Activated CD8-positive, alpha-beta memory T cell treated with anti-CD3 and anti-CD28 coated beads, Interleukin-2, amount 50 U/mL, for 1 hour (primary cell): Measurements from ENCODE around the gene COL21A1.

Source experiments
- DNase-seq: peaks from one replicate; pipeline ENCODE4 v3.0.0-alpha.2; 2020; ENCODE audit errors: extremely low read depth

Gene COL21A1

DNA sequence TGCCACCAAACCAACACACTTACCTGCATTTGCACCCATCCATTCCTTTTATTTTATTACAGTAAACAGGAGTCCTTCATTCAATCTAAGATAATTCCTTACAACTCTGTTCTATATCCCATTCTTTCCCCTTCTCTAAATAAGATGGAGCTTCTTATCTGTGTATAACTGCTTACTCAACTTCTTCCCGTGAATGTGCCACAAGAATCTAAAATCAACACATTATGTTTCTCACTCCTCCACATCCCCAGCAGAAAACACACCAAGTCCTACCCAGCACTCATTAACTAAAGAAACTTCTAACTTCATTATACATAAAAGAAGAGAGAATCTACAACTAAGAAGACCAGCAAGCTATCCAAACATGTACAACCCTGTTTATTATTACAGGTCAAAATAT, 141.1 kb downstream of the COL21A1 start:
- DNase-seq = no peak

DNA sequence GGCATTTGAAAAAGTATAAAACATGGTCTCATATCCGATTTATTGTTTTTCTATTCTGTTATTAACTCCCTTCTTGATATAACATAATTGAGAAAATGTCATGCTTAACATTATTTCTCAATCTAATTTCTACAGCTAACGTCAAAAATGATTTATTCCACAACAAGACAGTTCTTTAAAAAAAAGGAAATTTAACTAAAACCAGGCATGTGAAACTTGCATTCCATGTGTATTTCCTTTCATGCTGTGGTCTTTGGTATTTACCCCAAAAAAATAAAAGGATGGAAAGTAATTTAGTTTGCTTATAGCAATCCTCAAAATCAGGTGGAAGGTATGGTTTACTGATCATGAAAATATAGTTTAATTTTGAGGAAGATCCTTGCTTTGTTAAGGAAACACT, 142.8 kb downstream of the COL21A1 start:
- DNase-seq = no peak

GRCh38 chr6:56102216-56102615, 145.2 kb downstream of the COL21A1 start:
- DNase-seq = no peak

DNA sequence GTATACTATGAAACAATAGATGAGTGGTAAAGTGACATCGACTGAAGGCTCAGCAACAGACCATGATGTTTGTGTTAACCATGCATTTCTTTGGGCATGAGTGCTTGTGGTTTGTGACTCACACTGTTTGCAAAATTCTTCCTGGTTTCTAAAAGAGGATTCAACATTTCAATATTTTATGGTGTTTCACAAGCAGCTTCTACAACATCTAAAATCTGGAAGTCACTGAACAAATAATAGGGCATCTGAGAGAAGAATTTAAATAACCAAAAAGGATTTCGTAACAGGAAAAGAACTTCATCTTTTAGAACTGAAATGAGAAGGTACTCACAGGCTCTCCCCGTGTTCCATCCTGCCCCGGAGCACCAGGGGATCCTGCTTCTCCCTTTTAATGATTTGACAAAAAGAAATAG, 146.2 kb downstream of the COL21A1 start:
- no peak for DNase-seq

DNA sequence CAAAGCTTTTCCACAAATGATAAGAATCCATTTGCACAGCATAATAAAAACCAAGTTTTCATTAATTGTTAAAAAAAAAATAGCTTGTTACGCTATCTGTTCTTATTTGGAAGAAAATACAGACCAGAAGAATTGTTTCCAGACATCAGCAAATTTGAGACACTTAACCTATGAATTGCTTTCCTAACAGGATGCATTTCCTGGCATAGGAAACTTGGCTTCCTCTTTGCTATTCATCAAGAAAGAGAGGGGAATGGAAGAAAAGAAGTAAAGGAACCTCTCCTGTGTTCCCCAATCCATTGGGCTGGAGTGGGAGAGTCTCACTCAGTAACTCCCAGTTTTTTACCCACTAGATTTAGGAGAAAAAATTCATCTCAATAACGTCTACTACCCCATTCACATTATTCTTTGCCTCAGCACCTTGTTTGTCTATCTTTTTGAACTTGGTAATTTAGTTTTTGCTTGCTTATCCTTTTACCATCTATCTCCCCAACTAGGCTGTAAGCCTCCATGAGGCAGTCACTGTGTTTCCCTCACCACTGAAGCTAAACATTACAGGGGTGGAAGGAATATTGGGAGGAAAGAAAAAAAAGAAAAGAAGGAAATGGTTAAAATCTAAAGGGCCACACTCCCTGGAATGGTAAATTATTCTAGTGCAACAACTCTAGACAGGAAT, 150.3 kb downstream of the COL21A1 start:
- DNase-seq = no peak

DNA sequence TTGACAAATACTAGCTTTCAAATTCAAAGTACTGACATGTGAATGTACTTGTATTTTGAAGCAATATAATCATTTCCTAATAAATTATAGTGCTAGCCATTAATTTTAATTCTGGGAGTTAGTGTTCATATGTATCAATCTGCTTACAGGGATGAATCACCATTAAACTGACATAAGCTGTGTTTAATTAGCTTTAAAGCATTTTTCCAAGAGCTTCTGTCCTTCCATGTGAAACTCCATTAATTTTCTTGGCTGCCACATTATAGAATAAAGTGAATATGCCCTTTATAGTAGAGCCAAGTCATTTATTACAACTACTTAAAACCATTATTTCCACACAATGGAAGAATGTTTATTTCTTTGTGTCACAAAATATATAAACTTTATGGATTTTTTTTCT, 150.8 kb downstream of the COL21A1 start:
- no peak for DNase-seq

DNA sequence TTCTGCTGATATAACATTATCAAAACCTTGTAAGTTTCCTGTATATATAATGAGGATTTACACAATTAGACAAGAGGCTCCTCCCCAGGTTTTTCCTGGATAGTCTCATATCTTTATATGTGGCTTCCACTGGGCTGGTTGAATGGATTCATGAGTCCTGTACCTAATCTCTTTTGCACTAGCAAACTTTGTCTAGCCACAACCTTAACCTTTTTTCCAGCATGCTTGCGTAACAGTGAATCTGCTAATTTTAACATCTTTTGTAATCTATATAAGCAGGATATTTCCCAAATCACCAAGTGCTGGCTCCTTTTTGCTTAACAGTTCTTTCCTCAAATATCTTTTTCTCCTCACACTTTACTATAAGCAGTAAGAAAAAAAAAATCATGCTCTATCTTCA, 153.6 kb downstream of the COL21A1 start:
- no peak for DNase-seq

GRCh38 chr6:56091159-56091869, 156.1 kb downstream of the COL21A1 start:
- no peak for DNase-seq

GRCh38 chr6:56088641-56089040, 158.7 kb downstream of the COL21A1 start:
- no peak for DNase-seq

DNA sequence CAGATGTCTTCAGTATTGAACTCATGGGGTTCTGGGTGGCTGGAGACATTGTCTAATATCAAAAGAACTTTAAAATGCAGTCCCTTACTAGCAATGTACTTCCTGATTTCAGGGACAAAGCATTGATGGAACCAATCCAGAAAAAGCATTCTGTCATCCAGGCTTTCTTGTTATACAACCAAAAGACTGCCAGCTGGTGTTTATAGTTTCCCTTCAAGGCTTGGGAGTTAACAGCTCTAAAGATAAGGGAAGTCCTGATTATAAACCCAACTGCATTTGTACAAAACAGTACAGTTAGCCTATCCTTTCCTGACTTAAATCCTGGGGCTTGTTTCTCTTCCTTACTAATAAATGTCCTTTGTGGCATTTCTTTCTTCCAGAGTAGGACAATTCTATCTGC, 160.0 kb downstream of the COL21A1 start:
- DNase-seq = no peak

DNA sequence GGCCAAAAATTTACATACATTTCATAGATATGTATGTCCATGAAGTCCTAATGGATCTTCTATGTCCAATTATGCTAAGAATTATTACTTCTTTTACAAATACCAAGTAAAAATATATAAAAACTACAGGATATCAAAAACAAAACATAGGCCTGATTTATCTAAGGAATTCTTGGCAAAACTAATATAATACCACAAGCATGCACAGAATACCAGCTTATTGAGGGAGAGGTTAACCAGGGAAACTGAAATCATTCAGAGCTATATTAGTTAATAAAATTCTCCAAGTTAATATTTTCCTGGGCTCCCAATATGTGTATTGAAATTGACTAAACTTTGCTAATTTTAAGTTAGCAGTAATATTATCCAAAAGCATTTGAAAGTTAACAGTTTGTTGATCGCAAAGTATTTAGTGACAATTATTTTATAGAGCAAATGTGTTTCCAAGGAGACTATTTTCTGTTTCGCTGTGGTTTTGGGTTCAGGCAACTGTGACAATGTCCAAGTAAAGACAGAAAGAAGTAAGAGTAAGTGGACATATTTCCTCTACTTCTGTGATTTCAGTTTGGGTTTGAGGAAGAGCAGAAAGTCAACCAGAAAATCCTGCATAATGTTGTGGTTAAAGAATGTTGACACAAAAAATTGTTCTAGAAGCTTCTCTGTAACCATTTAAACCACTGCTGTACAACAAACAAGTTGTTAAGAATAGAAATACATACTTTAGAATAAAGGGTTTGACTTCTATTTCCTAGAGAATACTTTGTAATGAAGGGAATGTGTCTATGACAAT, 167.4 kb downstream of the COL21A1 start:
- DNase-seq = no peak

GRCh38 chr6:56076033-56076432, 171.3 kb downstream of the COL21A1 start:
- DNase-seq = no peak

GRCh38 chr6:56073761-56074160, 173.6 kb downstream of the COL21A1 start:
- DNase-seq = no peak

GRCh38 chr6:56073315-56073714, 174.1 kb downstream of the COL21A1 start:
- no peak for DNase-seq

- DNase-seq = no peak
Measured at GRCh38 chr6:56072856-56073255, 174.5 kb downstream of the COL21A1 start.

DNA sequence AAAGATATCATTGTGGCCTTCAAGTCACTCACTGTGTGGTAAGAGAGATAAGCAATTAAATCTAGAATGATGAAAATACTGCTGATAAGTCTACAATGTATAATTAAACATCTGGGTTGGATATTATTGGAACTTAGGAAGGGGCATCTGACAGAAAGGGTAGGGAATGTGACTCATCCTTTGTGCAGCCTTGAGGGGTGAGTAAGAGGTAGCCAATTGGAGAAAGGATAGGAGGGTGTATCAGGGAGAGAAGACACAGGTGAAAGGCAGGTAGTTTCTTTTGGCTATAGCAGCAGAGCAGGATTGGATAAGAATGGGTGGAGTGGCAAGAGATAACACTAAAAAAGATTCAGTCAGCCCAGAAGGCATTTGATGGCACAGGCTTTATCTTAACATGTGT, 182.0 kb downstream of the COL21A1 start:
- DNase-seq = no peak

DNA sequence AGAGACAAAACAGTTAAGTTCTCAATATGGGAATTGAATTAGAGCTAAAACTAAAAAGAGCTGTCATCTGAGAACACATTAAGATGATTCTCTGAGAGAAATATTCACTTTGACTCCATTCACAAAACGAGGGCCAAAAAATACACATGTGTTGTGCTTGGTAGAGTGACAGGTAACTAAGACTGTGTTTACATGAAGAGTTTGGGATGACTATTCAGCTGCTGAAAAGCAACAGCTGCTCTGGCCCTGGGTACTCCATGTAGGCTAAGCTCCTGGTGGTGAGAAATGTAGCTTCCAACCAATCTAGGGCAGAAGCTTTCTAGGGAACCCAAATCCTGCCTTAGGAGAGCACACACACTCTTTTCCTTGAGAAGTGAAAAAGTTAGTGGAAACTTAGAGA, 184.5 kb downstream of the COL21A1 start:
- no peak for DNase-seq

GRCh38 chr6:56058636-56059035, 188.7 kb downstream of the COL21A1 start:
- no peak for DNase-seq

DNA sequence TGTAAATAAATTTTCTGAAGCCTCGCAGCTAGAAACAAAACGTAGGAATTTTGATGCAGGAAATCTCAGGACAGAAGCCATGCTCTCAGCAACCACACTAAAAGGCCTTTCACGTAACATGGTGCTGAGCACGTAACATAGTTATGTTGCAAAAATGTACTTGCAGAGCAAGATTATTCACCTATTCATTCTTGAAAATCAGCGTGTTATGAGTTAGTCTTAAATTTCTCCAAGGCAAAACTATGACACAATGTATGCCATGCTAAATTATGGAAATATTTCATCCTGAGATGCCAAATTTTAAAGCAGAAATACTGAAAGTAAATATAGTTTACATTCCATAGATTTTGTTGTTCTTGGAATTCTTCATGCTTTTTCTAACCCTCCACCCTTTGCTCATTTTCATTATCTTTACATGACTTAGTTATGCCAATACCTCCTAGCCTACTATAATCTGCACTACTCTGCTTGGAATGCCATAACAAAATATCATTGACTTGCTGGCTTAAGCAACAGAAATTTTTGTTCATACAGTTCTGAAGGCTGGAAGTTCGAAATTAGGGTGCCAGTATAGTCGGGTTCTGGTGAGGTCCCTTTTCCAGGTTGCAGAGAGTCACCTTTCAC, 192.2 kb downstream of the COL21A1 start:
- no peak for DNase-seq

DNA sequence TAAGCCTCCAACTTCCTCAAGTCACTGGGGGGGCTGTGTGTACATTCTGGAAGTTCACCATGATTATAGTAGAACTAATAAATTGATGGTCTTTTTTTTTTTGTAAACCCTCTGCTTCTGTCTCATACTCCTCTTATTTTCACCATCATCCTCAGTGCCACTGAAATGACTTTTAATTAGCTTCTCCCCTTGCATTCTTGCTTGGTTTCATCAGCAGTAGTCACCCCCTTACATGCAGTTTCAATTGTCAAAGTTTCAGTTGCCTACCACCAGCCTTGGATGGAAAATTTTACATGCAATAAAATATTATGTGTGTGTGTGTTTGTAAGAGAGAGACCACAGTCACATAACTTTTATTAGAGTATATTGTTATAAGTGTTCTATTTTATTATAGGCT, 196.2 kb downstream of the COL21A1 start:
- no peak for DNase-seq

- no peak for DNase-seq
Measured at GRCh38 chr6:56050530-56051201, 196.7 kb downstream of the COL21A1 start.

DNA sequence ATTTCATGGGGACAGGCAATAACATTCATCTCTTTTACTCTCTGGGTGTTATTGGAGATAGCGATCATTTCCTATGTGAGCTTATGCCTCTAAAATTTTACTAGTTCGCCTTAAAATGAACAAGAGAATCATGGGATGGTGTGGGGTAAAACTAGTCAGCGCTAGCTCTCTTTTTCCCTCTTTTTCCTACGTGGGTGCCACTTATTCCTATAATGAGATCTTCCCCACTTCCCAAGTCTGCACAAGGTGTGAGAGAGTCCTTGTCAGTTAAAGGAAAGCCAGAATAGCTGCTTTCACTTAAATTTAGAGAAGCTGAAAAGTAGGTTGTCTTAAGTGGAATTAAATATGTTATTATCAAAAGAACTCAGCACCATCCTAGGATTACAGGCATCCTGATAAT, 198.8 kb downstream of the COL21A1 start:
- no peak for DNase-seq
